Right atrium auricular region (tissue), 2 donors: ENCODE data around the gene LRMDA. TPM values are rescaled to one million over a fixed set of nuclear protein-coding genes. Genes with fewer than 3 reads are reported as not detected.

Experiments
- DNase-seq: peaks from one replicate; pipeline ENCODE4 v3.0.0-alpha.2; 2019; ENCODE audit warnings: low spot score
- H3K27ac ChIP-seq, 2 donors: fragments of 200-600 bp; sonication (generic); 1 replicate in 1 of 2; 2 replicates in 1 of 2; pipeline ENCODE4 v1.5.1; 2016 to 2019
- H3K27me3 ChIP-seq, 2 donors: fragments of 200-600 bp; sonication (generic); one replicate each; pipeline versions ENCODE4 v1.5.1 to v1.6.0; 2017 to 2019
- H3K36me3 ChIP-seq: fragments of 200-600 bp; sonication (generic); one replicate; pipeline ENCODE4 v1.5.1; 2016
- H3K4me1 ChIP-seq, 2 donors: fragments of 200-600 bp; sonication (generic); one replicate each; pipeline versions ENCODE4 v1.5.1 to v1.6.0; 2017 to 2019
- H3K4me3 ChIP-seq, 2 donors: fragments of 200-600 bp; sonication (generic); 1 replicate in 1 of 2; 2 replicates in 1 of 2; pipeline ENCODE4 v1.5.1; 2017 to 2019; ENCODE audit warnings: mild to moderate bottlenecking in 1 of 2, moderate library complexity in 1 of 2
- H3K9me3 ChIP-seq, 2 donors: fragments of 200-600 bp; sonication (generic); one replicate each; pipeline ENCODE4 v1.5.1; 2019
- CTCF ChIP-seq, 2 donors: fragments of 200-600 bp; sonication (generic); IDR thresholded peaks; one replicate each; pipeline ENCODE4 v1.5.1; 2019; ENCODE audit warnings: antibody characterized with exemption in 2 of 2
- total RNA-seq, 2 donors: library from RNA; depleted of rRNA; stranded (reverse); fragments of >200 nt; gene quantifications; one replicate each; pipeline ENCODE4 v1.1.0, GENCODE V29; 2016

The LRMDA gene
- total RNA-seq, 2 donors from 2014 or later = 6.1 to 19.1 TPM

GRCh38 chr10:76248649-76249200, 817.3 kb downstream of the LRMDA start:
- no peak overlapping the region for H3K27ac ChIP-seq
- H3K27me3 ChIP-seq = no peaks in the 10 kb centered on the region
- DNase-seq = no peak
- no peaks in the 10 kb centered on the region for H3K9me3 ChIP-seq
- no peak for TF ChIP-seq CTCF (IDR thresholded peaks at IDR 0.05)
- H3K36me3 ChIP-seq = no peaks in the 10 kb centered on the region
- H3K4me1 ChIP-seq = peaks cover 0 to 10% of the 10 kb centered on the region in 2 donors
- H3K4me3 ChIP-seq = no peak overlapping the region

GRCh38 chr10:76251841-76252671, 820.6 kb downstream of the LRMDA start:
- peaks cover 0 to 10% of the 10 kb centered on the region in 2 donors for H3K4me1 ChIP-seq
- H3K9me3 ChIP-seq = no peaks in the 10 kb centered on the region
- TF ChIP-seq CTCF (IDR thresholded peaks at IDR 0.05) = no peak
- H3K4me3 ChIP-seq = no peak overlapping the region
- no peak for DNase-seq
- H3K27me3 ChIP-seq = no peaks in the 10 kb centered on the region
- no peak overlapping the region for H3K27ac ChIP-seq
- no peaks in the 10 kb centered on the region for H3K36me3 ChIP-seq

GRCh38 chr10:76252733-76253132, 821.3 kb downstream of the LRMDA start:
- Histone ChIP-seq H3K36me3 (no peaks in the 10 kb centered on the region), H3K4me3 (no peak overlapping the region), H3K4me1 (peaks cover 0 to 10% of the 10 kb centered on the region in 2 donors), H3K27ac (no peak overlapping the region), H3K9me3 (no peaks in the 10 kb centered on the region), H3K27me3 (no peaks in the 10 kb centered on the region)
- no peak for TF ChIP-seq CTCF (IDR thresholded peaks at IDR 0.05)
- DNase-seq = no peak

- no peak for DNase-seq
- no peaks in the 10 kb centered on the region for H3K36me3 ChIP-seq
- no peak for TF ChIP-seq CTCF (IDR thresholded peaks at IDR 0.05)
- H3K4me3 ChIP-seq = no peak overlapping the region
- peaks cover 0 to 4% of the 10 kb centered on the region in 2 donors for H3K9me3 ChIP-seq
- no peak overlapping the region for H3K27ac ChIP-seq
- H3K4me1 ChIP-seq = peaks cover 0 to 10% of the 10 kb centered on the region in 2 donors
- H3K27me3 ChIP-seq = no peaks in the 10 kb centered on the region
These were observed 823.8 kb downstream of the LRMDA start for GRCh38 chr10:76255241-76255640.

GRCh38 chr10:76257816-76258215, 826.4 kb downstream of the LRMDA start:
- H3K4me1 ChIP-seq = no peaks in the 10 kb centered on the region
- no peak overlapping the region for H3K4me3 ChIP-seq
- no peak for DNase-seq
- no peaks in the 10 kb centered on the region for H3K27me3 ChIP-seq
- no peak overlapping the region for H3K27ac ChIP-seq
- H3K36me3 ChIP-seq = no peaks in the 10 kb centered on the region
- TF ChIP-seq CTCF (IDR thresholded peaks at IDR 0.05) = no peak
- peaks cover 0 to 10% of the 10 kb centered on the region in 2 donors for H3K9me3 ChIP-seq
